PC-9 (cell line): ENCODE measurements around the gene UGT1A10. TPM values are rescaled to one million over a fixed set of nuclear protein-coding genes. Genes with fewer than 3 reads are reported as not detected.

Experiments
- BruUV-seq: library from RNA; stranded (reverse); fragments of 400-500 nt; replicated peaks from 2 replicates; lab custom pipeline; 2021; lab: Mats Ljungman, UMichigan
- CTCF ChIA-PET: fragments of 300-600 bp; sonication (Branson Sonifier 250); formaldehyde crosslinking; loops from one replicate; lab custom pipeline; 2022; ENCODE audit warnings: antibody characterized with exemption; lab: Charles Lee
- POLR2A ChIA-PET: fragments of 300-600 bp; sonication (Branson Sonifier 250); formaldehyde crosslinking; loops from one replicate; lab custom pipeline; 2022; ENCODE audit warnings: antibody characterized with exemption; ENCODE audit not compliant: unreplicated experiment; lab: Charles Lee
- DNase-seq, 2 experiments: peaks; one replicate each; pipeline versions ENCODE4 v3.0.0 to v3.0.0-alpha.2; 2015 to 2022; ENCODE audit warnings: mixed read lengths in 1 of 2
- H2AFZ ChIP-seq: fragments of 200-600 bp; sonication (generic); 2 replicates; pipeline ENCODE4 v1.8.1; 2017; ENCODE audit warnings: antibody characterized with exemption
- H3F3A ChIP-seq: fragments of 200-600 bp; sonication (generic); 2 replicates; pipeline ENCODE4 v1.8.1; 2017; ENCODE audit warnings: antibody characterized with exemption, mild to moderate bottlenecking, low read depth; ENCODE audit not compliant: insufficient read depth
- H3K27ac ChIP-seq: fragments of 200-600 bp; sonication (generic); 2 replicates; pipeline ENCODE4 v1.6.1; 2016; ENCODE audit warnings: mixed run types
- H3K27me3 ChIP-seq: fragments of 200-600 bp; sonication (generic); 2 replicates; pipeline ENCODE4 v1.6.1; 2016; ENCODE audit warnings: low read depth, mixed run types; ENCODE audit not compliant: insufficient read depth
- H3K36me3 ChIP-seq: fragments of 200-600 bp; sonication (generic); 2 replicates; pipeline ENCODE4 v1.6.1; 2016; ENCODE audit warnings: low read depth, mixed run types
- H3K4me1 ChIP-seq: fragments of 200-600 bp; sonication (generic); replicated peaks from 2 replicates; pipeline ENCODE4 v1.6.1; 2016; ENCODE audit warnings: mixed run types; ENCODE audit not compliant: insufficient read depth
- H3K4me2 ChIP-seq: fragments of 200-600 bp; sonication (generic); 2 replicates; pipeline ENCODE4 v1.6.1; 2017; ENCODE audit warnings: mixed run types
- H3K4me3 ChIP-seq: fragments of 200-600 bp; sonication (generic); 2 replicates; pipeline ENCODE4 v1.6.1; 2016; ENCODE audit warnings: mixed run types
- H3K79me2 ChIP-seq: fragments of 200-600 bp; sonication (generic); 2 replicates; pipeline ENCODE4 v1.6.1; 2017; ENCODE audit warnings: low read depth, mixed run types
- H3K9me2 ChIP-seq: fragments of 200-600 bp; sonication (generic); 2 replicates; pipeline ENCODE4 v1.8.1; 2017; ENCODE audit warnings: mild to moderate bottlenecking; ENCODE audit not compliant: insufficient read depth
- H3K9me3 ChIP-seq: fragments of 200-600 bp; sonication (generic); 2 replicates; pipeline ENCODE4 v1.8.1; 2016; ENCODE audit warnings: low read depth; ENCODE audit not compliant: insufficient read depth
- H4K20me1 ChIP-seq: fragments of 200-600 bp; sonication (generic); 2 replicates; pipeline ENCODE4 v1.8.1; 2017; ENCODE audit not compliant: insufficient read depth
- CTCF ChIP-seq: fragments of 200-600 bp; sonication (generic); conservative IDR thresholded peaks from 2 replicates; pipeline ENCODE4 v1.6.1; 2017; ENCODE audit warnings: mixed run types, antibody characterized with exemption, mild to moderate bottlenecking, moderate library complexity
- EZH2 ChIP-seq: fragments of 200-600 bp; sonication (generic); IDR thresholded peaks from 2 replicates; pipeline ENCODE4 v1.8.0; 2017; ENCODE audit warnings: antibody characterized with exemption, low read depth
- intact Hi-C: fragments of 100-400 bp; cut with micrococcal nuclease; formaldehyde crosslinking; loops from one replicate; pipeline ENCODE4 v1.10.0; 2022; ENCODE audit not compliant: unreplicated experiment
- total RNA-seq: library from RNA; stranded (reverse); gene quantifications from 2 replicates; pipeline ENCODE4 v1.2.3, GENCODE V29; 2021

UGT1A10 gene
- total RNA-seq, 1 experiment from 2014 or later, result not detected

GRCh38 chr2:233814056-233814835 lies 178.0 kb downstream of the UGT1A10 start:
- no peak overlapping the region for H3K27ac ChIP-seq
- no peak for DNase-seq
- intact Hi-C loops, result no loop called here
- no peaks in the 10 kb centered on the region for H3F3A ChIP-seq
- no peaks in the 10 kb centered on the region for H3K36me3 ChIP-seq
- H4K20me1 ChIP-seq, result no peaks in the 10 kb centered on the region
- no peak overlapping the region for H3K4me2 ChIP-seq
- no TSS peak for BruUV-seq
- H3K4me3 ChIP-seq, result no peak overlapping the region
- TF ChIP-seq EZH2, result no peak
- TF ChIP-seq CTCF, result no peak
- ChIA-PET CTCF (interaction anchor here (1.6 kb wide), 1 partner anchor 19 kb away, joined by 5 read pairs; no protein-coding TSS in a partner anchor), POLR2A (interaction anchor here (0.7 kb wide), 1 partner anchor 390 kb away, joined by 4 read pairs; no protein-coding TSS in a partner anchor)
- H3K27me3 ChIP-seq, result no peaks in the 10 kb centered on the region
- H3K4me1 ChIP-seq, result no peaks in the 10 kb centered on the region
- no peak overlapping the region for H2AFZ ChIP-seq
- no peaks in the 10 kb centered on the region for H3K9me2 ChIP-seq
- H3K9me3 ChIP-seq, result no peaks in the 10 kb centered on the region
- H3K79me2 ChIP-seq, result no peaks in the 10 kb centered on the region

- Histone ChIP-seq H3K79me2 (no peaks in the 10 kb centered on the region), H4K20me1 (no peaks in the 10 kb centered on the region), H3K4me2 (no peak overlapping the region), H3K4me3 (no peak overlapping the region), H3K4me1 (no peaks in the 10 kb centered on the region), H2AFZ (no peak overlapping the region), H3K27ac (no peak overlapping the region), H3K36me3 (no peaks in the 10 kb centered on the region), H3K9me3 (no peaks in the 10 kb centered on the region), H3K9me2 (no peaks in the 10 kb centered on the region), H3K27me3 (no peaks in the 10 kb centered on the region), H3F3A (no peaks in the 10 kb centered on the region)
- intact Hi-C loops, result no loop called here
- TF ChIP-seq EZH2 (no peak), CTCF (no peak)
- ChIA-PET POLR2A (no interaction called here), CTCF (no interaction called here)
- DNase-seq, result no peak
- BruUV-seq, result no TSS peak
Measured at GRCh38 chr2:233815861-233816260, 179.6 kb downstream of the UGT1A10 start.

- Histone ChIP-seq H3K4me3 (no peak overlapping the region), H3K9me2 (no peaks in the 10 kb centered on the region), H4K20me1 (no peaks in the 10 kb centered on the region), H3K27me3 (no peaks in the 10 kb centered on the region), H3K27ac (no peak overlapping the region), H3K4me2 (no peak overlapping the region), H3K79me2 (no peaks in the 10 kb centered on the region), H3K4me1 (no peaks in the 10 kb centered on the region), H3K36me3 (no peaks in the 10 kb centered on the region), H3K9me3 (no peaks in the 10 kb centered on the region), H2AFZ (no peak overlapping the region), H3F3A (no peaks in the 10 kb centered on the region)
- ChIA-PET CTCF (no interaction called here), POLR2A (no interaction called here)
- intact Hi-C loops, result no loop called here
- TF ChIP-seq CTCF (no peak), EZH2 (no peak)
- no TSS peak for BruUV-seq
- no peak for DNase-seq
Measured at GRCh38 chr2:233816334-233816733, 180.1 kb downstream of the UGT1A10 start.
